Stimulated activated CD8-positive, alpha-beta memory T cell treated with anti-CD3 and anti-CD28 coated beads, Interleukin-7, amount 100 ng/mL, for 1 hour (primary cell): ENCODE data around the gene KRT72.

Experiments
- DNase-seq, 2 donors: peaks; one replicate each; pipeline ENCODE4 v3.0.0-alpha.2; 2020; ENCODE audit warnings: low read depth in 2 of 2

The KRT72 gene

GRCh38 chr12:52630008-52630500, 28.8 kb upstream of the KRT72 start:
- DNase-seq = no peak

DNA sequence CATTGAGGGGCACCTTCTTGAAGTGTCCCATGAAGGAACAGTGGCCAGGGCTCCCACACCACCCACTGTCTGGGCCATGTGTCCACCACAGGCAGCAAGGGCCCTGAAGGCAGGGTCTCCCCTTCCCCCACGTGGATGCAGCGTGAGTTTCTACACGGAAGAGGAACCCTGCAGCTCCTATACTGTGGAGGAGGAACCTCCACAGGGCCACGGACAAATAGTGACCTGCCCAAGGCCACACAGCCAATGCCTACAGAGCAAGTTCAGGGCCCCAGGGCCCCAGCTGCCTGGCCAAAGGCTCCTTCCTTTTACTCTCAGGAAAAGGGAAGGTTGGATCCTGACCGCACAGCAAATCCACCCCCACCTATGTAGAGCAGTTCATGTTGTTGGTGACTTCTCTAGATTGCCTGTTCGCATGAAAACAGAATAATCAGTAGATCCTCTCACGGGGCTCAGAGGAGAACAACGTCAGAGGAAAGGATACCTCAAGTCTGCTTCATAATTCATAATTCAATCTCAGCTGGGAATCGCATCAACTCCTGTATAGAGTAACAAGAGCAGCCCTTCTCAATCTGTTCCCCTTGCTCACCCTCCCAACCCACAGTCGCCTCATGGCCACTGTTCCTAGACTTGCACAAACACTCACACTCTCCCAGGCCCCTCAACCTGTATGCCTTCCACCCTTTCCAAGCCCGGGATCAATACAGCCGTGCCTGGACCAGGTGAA, 28.2 kb upstream of the KRT72 start:
- no peak for DNase-seq

- DNase-seq = no peak
Measured at GRCh38 chr12:52628841-52629240, 27.6 kb upstream of the KRT72 start.

DNA sequence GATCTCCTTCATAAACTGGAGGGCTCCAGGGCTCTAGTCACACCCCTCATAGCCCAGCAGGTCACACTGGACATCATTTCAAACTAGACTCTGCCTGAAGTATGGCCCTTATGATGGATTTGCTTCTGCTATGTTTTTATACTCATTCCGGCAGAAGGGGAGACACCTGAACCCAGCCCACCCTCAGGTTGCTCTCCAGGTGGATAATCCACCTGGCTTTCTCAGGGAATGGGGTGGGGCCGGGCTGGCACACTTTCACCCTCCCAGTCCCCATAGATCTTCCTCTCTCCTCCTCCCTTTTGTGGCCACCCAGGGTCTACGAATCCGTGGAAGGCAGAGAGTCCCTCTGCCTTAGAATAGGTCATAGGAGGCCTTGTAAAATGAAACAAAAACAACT, 26.8 kb upstream of the KRT72 start:
- no peak for DNase-seq

DNA sequence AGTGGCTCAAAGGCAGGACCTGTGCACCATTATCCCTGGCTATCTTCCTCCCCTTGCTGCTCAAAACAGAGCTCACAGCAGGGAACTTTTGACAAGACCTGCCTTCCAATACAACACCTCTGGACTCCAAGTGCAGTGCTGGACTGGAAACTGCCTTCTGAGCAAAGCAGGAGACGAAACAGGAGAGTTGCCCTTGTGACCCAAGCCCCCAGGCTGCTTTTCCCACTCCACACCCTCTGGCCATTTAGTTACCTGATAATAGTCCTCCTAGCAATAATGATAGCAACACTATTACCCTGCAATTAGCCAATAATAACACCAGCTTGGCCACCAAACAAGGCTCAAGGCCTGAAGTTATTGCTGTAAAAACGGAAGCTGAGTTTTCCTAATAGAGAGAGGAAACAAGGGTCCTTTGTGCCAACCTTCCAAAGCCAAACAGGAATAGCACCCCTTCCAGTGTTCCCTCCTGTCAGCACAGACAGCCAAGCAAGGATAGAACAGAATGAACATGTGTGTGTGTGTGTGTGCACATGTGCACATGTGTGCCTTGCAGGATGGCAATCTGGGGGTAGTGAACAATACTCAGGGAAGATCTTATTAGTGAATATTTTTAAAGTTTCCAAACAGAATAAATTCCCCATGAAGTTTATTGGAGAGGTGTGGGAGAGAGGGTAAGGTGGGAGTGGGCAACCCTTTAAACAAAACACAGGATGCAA, 26.3 kb upstream of the KRT72 start:
- DNase-seq = no peak

- no peak for DNase-seq
Measured at GRCh38 chr12:52622349-52622748, 21.1 kb upstream of the KRT72 start.

DNA sequence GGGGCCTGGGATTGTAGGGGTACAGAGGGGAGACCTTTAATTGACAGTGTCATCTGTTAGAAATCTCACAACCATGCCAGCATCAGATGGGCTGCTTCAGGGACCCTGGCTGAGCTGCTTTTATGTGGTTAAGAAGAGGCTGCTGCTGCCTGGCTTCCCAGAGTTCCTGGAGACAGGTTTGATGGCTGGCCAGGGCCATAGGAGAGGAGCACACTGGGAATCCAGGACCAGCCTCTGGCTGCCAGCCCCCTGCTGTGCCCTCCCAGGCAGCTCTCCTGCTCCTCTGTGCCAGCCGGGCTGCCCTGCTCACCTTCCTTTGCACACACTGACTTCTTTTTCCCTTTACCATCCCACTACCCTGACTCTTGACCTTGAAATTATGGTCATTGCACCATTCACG, 17.6 kb upstream of the KRT72 start:
- DNase-seq = no peak

DNA sequence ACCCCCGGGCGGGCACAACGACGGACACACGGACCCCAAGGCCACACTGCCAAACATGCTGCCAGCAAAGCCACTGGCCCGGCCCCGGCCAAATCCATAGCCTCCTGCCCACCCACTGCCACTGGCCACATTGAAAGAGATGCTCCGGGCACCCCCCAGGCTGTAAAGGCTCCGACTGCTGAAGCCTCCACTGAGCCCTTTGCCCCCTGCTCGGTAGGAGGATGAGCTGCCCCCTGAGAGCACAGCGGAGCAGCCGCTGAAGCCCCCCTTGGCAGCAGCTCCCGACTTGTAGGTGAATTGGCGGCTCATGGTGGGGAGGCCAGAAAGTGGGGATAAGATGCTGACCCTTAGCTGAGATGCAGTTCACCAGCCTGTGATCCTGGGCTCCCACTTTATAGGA, 17.0 kb upstream of the KRT72 start, which contains the start of gene KRT73:
KRT73 (minus strand) TSS at position 344 of the 400 bp plus-strand sequence; CDS start at position 309, 35 bp downstream.
- no peak for DNase-seq

GRCh38 chr12:52617403-52617785, 16.1 kb upstream of the KRT72 start:
- no peak for DNase-seq

GRCh38 chr12:52616680-52617402, 15.6 kb upstream of the KRT72 start:
- no peak for DNase-seq

DNA sequence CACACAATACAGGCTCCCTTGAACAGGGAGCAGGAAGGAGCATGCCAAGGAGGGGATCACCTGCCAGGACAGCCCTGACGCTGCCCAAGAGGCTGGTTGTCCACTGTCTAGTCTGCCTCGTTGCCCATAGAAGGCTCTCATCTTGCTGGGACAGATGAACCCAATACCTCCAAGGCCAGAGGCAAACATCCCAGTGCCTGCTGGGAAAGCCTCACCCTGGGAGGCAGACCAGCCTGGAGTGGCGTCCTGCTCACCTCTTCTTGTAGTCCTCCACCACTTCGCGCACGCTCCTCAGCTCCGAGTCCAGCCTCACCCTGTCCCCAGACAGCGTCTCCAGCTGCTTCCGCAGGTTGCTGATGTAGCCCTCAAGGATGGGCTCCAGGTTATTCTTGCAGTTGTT, 14.6 kb upstream of the KRT72 start:
- no peak for DNase-seq

- no peak for DNase-seq
Measured at GRCh38 chr12:52615208-52615868, 14.1 kb upstream of the KRT72 start.

DNA sequence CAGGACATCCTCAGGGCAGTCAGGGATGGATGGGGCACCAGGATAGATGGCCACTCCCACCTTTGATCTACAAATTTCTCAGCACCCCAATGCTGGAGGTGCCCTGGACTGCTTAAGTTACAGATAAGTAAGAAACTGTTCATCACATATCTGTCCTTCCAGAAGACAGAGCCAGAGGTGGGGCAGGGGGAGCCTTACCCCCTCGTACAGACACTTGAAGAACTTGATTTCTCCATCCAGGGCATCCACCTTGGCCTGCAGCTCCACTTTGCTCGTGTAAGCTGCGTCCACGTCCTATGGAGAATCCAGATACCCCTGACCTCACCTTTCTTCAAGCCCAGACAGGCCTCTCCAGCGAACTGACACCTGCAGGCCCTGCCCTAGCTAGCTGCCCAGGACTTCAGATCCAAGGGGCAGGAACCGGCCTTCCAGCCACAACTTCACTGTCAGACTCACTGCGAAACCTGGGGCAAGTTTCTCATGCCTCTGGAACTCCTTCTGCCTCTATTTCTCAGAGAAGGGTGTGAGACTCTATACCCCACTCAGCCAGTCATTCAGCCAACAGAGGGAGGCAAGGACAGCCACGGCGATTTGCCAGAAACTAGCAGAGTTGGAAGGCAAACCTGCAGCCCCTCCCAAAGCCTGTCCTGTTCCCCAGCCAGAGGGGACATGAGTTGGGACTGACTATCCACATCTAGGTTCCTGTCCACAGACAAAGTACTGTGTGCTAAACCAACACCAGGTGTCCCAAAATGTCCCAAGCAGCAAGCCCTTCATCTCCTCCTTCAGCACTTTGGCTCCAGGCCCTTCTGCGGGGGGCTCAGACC, 13.3 kb upstream of the KRT72 start:
- DNase-seq = no peak

DNA sequence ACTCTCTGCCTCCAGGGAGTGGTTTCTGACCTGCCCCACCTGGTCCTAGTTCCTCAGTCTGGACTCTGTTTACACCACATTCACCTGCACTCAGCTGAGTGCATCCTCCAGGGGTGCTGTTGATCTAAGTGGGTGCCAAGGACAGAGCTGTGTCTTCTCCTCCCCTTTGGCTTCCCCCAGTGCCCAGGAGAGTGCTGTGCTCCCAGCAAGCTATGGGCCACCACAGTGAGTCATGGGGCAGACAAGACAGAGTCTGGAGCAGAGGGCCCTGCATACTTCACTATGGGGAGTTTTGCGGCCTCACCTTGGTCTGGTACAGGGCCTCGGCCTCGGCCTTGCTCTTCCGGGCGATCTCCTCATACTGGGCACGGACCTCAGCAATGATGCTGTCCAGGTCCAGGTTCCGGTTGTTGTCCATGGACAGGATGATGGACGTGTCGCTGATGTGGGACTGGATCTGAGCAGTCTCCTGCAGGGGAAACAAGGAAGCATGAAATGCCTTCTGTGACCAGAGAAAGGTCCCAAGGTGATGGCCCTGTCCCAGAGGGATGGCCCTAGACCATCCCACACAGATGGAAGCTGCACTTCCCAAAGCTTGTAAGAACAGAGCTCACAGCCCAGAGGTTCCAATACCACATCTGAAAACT, 12.2 kb upstream of the KRT72 start:
- no peak for DNase-seq

DNA sequence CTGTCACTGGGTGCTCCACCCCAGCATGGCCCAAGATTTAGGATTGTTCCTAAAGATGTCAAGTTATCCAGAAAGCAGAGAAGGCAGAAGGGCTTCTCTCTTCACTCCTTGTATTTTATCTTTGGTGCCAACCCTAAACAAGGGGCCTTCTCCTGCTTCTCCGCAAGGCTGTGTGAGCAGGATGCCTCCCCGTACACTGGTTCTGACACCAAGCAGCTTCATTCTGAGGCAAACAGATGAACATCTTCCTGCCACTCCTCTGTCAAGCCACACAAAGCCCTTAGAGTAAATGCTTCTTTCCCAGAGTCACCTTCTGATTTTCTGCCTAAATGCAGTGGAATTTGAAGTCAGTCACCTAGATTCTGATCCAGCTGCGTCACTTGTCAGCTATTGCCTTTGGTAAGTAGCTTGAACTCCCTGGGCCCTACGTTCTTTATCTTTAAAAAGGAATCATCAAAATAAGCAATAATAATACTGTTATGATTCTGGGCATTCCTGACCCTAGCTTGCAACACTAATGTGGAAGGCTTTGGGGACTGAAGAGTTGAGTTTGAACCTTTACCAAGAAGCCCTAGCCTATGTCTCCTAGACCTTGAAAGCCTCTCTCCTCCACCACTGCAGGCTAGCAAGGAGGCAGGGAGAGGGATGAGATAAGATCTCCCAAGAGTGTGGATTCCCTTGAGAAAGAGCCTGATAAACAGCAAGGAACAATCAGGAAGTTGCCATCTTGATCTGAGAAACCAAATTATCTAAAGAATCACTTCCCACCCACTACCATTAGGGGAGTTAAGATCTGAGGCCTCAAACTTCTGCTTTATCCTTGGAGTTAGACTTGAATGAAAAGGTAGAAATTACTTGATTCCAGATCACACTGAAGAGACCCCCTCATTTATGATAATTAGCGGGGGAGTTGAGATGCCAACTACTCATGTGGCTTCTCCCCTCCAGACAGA, 11.4 kb upstream of the KRT72 start:
- DNase-seq = no peak

DNA sequence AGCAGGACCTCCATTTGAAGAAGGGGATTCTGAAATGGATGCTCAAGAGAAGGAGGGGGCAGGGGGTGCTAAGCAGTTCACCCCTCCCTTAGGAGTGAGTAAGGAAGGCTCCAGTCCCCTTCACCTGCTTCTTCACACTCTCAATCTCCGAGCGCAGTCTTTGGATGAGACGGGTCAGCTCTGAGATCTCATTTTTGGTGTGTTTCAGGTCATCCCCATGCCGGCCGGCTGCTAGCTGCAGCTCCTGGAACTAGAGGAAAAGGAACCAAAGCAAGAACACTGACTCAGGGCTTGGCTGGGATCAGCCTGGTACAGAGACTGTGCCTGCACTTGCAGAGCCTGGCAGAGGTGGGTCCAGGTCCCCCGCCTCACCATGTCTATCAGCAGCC, 9.8 kb upstream of the KRT72 start:
- DNase-seq = no peak

DNA sequence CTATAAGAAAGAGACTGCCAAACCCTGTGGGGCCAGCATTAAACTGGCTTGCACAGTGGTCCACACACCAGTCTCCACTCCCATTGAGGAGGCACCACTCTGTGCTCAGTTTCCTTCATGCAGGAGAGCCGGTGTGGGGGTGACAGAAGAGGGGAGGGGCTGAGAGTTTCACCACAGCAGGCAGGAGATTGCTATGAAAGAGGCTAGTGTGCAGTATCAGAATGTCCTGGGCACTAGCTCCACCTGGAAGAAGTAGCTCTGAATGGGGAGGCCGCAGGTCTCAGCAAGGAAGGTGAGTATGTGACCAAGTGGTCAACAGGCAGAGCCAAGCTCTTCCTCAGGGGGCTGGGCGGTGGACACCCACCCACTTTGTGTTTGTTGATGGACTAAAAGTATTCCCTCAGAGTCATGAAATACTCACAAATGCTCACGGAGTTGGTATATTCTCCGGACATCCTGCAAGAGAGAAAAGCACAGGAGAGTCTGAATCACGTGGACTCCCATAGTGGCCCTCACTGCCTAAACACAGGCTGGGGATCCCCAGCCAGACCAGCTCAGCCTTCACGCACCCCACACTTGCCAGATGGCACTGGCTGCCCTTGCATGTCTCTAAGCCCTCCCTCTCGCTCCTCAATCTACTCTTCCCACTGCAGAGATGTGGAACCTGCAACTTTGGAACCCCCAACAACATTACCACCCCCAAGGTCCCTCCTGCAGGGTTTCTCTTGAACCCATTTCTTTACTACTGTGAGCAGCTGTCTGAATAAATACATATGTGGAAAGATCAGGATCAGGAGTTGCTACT, 7.8 kb upstream of the KRT72 start:
- DNase-seq = no peak

GRCh38 chr12:52608161-52608560, 6.9 kb upstream of the KRT72 start:
- no peak for DNase-seq

DNA sequence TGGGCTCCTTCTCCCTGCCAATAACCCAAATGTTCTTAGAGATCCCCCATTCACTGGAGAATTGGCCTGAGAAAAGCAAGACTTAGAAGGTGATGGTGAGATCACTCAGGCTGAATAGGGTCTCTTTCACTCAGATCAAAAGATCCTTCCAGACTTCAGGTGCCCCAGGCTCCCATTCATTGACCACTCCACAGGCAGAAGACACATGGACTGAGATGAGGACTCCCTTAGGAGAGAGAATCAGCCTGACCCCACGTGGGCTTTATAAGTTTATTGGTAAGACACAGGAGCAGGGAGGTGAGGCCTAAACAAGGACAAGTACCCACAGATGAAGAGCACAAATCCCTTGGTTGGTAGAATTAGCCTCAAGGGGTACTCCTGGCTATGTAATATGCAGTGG, 6.1 kb upstream of the KRT72 start:
- no peak for DNase-seq
